Gastrocnemius medialis (tissue), 4 donors: Measurements from ENCODE around the gene CDKN1C. TPM values are rescaled to one million over a fixed set of nuclear protein-coding genes. Genes with fewer than 3 reads are reported as not detected.
"Not testable (repeated sequence)": the region's sequence is repeated elsewhere in the genome, so short reads cannot be mapped to it uniquely, and the experiment has no call there.

Source experiments
- ATAC-seq, 2 donors: fragments of 150-250 bp; one replicate each; pipeline ENCODE4 v1.9.1; 2016
- DNase-seq, 2 donors: peaks; one replicate each; pipeline ENCODE4 v3.0.0-alpha.2; 2019
- H3K27ac ChIP-seq, 4 donors: fragments of 200-600 bp; sonication (generic); 1 replicate in 1 of 4; 2 replicates in 3 of 4; pipeline ENCODE4 v1.5.1; 2016 to 2018; ENCODE audit warnings: mild to moderate bottlenecking in 2 of 4, moderate library complexity in 1 of 4
- H3K27me3 ChIP-seq, 3 donors: fragments of 200-600 bp; sonication (generic) in 2 of 3; 1 replicate in 1 of 3; 2 replicates in 2 of 3; pipeline versions ENCODE4 v1.5.1 to v1.6.0; 2016 to 2019; ENCODE audit warnings: mild to moderate bottlenecking in 1 of 3, moderate library complexity in 1 of 3
- H3K36me3 ChIP-seq, 2 donors: fragments of 200-600 bp; sonication (generic) in 1 of 2; one replicate each; pipeline ENCODE4 v1.5.1; 2017 to 2018
- H3K4me1 ChIP-seq, 2 donors: fragments of 200-600 bp; sonication (generic) in 1 of 2; one replicate each; pipeline ENCODE4 v1.5.1; 2016 to 2017; ENCODE audit warnings: mild to moderate bottlenecking in 2 of 2
- H3K4me3 ChIP-seq, 4 donors: fragments of 200-600 bp; sonication (generic) in 3 of 4; 1 replicate in 1 of 4; 2 replicates in 3 of 4; pipeline ENCODE4 v1.5.1; 2016 to 2019; ENCODE audit warnings: mild to moderate bottlenecking in 2 of 4
- H3K9me3 ChIP-seq, 3 donors: fragments of 200-600 bp; sonication (generic) in 2 of 3; 1 replicate in 1 of 3; 2 replicates in 2 of 3; pipeline ENCODE4 v1.5.1; 2016 to 2019
- POLR2A ChIP-seq, 2 donors: fragments of 450-650 bp; IDR thresholded peaks; one replicate each; pipeline ENCODE4 v1.6.1; 2017; ENCODE audit warnings: antibody characterized with exemption in 2 of 2, mild to moderate bottlenecking in 2 of 2, moderate library complexity in 2 of 2
- in situ Hi-C, 4 donors: fragments of 200-750 bp; cut with MboI; loops; one replicate each; pipeline versions ENCODE4 v1.15.0 to v1.8.0; 2017; ENCODE audit warnings: low sequenced_read_pairs in 4 of 4
- intact Hi-C: fragments of 100-400 bp; cut with DNase I; formaldehyde crosslinking; loops from one replicate; pipeline ENCODE4 v1.15.1; 2023; ENCODE audit warnings: low total_unique reads
- total RNA-seq, 4 donors: library from RNA; depleted of rRNA; stranded (reverse); fragments of >200 nt; gene quantifications; one replicate each; pipeline versions ENCODE4 v1.1.0 to v1.2.3, GENCODE V29; 2016
- TF ChIP-seq, protein P1 (sequence below), 5 experiments: fragments of 450-650 bp in 3 of 5; fragments of 200-600 bp in 2 of 5; sonication (generic) in 2 of 5; IDR thresholded peaks in 4 of 5; conservative IDR thresholded peaks in 1 of 5; 1 replicate in 4 of 5; 2 replicates in 1 of 5; pipeline ENCODE4 v1.5.1; 2016 to 2019; ENCODE audit warnings: antibody characterized with exemption in 5 of 5, mild to moderate bottlenecking in 3 of 5, moderate library complexity in 3 of 5

Gene CDKN1C
- total RNA-seq, 4 donors from 2014 or later: 22.0 to 56.9 (median 38.5) TPM

DNA sequence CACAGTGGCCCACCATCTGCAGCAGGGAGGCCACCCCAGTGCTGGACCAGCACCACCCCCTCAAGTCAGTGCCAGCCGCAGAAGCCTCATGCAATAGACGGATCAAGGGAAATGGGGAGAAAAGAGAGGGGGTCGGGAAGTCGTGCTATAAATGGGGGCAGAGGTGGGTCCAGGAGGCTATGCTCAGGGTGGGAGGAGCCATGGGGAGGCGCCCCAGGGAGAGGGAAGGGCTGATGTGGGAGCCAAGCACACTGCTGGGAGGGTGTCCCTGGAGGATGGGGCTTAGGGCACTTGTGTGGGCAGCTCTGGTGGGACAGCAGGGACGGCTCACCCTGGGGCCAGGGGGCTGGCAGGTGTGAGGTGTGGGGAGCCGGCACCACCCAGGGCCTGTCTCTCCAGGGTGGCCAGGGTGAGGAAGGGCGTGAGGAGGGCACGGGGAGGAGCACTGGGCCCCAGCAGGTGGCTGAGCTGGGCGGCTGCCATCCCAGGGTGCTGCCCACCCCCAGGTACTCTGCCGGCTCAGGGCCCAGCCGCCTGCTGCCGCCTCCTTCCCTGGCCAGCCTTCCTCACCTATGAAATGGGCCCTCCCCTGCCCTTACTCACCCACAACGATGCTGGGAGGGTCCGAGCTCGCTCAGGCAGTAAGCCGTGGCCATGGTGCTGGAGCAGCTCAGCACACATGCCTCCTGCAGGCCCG, 25.7 kb upstream of the CDKN1C start:
- intact Hi-C loops: no loop called here

DNA sequence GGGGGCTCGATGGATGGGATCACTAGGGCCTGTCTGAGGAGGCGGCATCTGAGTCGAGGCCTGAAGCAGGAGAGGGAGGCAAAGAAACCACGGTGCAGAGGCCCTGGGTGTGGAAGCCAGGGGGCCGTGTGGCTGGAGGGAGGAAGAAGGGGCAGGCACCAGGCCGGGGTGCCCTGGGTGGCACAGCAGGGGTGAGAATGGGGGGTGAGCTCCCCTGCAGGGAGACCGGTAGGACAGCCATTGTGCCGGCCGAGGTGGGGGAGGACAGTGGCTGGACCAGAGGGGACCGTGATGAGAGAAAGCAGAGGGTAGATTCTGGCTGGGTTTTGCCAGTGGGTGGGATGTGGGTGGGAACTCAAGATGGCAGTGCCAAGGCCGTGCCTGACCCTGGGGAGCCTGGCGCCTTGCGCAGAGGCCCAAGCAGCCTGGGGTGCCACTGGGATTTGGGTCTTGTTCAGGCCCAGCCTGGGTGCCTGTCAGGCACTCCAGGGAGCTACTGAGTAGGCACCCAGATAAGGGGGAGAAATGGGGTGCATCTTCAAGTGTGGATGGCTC, 24.9 kb upstream of the CDKN1C start:
- no peak overlapping the region for H3K4me3 ChIP-seq
- H3K27me3 ChIP-seq: peaks cover 14 to 24% (median 23%) of the 10 kb centered on the region in 3 donors
- no peaks in the 10 kb centered on the region for H3K9me3 ChIP-seq
- TF ChIP-seq, protein P1, sequence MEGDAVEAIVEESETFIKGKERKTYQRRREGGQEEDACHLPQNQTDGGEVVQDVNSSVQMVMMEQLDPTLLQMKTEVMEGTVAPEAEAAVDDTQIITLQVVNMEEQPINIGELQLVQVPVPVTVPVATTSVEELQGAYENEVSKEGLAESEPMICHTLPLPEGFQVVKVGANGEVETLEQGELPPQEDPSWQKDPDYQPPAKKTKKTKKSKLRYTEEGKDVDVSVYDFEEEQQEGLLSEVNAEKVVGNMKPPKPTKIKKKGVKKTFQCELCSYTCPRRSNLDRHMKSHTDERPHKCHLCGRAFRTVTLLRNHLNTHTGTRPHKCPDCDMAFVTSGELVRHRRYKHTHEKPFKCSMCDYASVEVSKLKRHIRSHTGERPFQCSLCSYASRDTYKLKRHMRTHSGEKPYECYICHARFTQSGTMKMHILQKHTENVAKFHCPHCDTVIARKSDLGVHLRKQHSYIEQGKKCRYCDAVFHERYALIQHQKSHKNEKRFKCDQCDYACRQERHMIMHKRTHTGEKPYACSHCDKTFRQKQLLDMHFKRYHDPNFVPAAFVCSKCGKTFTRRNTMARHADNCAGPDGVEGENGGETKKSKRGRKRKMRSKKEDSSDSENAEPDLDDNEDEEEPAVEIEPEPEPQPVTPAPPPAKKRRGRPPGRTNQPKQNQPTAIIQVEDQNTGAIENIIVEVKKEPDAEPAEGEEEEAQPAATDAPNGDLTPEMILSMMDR (IDR thresholded peaks at IDR 0.05 in 4 of 5, conservative IDR thresholded peaks at IDR 0.05 in 1 of 5): no peak
- no peak for TF ChIP-seq POLR2A (IDR thresholded peaks at IDR 0.05)
- no peak overlapping the region for H3K27ac ChIP-seq
- intact Hi-C loops: no loop called here
- no peak for DNase-seq
- no peaks in the 10 kb centered on the region for H3K4me1 ChIP-seq
- no peaks in the 10 kb centered on the region for H3K36me3 ChIP-seq
- no peak for ATAC-seq
- in situ Hi-C loops: no loop called here

More for the DNA sequence above, 25.7 kb upstream of the CDKN1C start:
- ATAC-seq (no peak), DNase-seq (no peak)
- H3K4me1 ChIP-seq: no peaks in the 10 kb centered on the region
- no peaks in the 10 kb centered on the region for H3K9me3 ChIP-seq
- H3K4me3 ChIP-seq: no peak overlapping the region
- H3K36me3 ChIP-seq: no peaks in the 10 kb centered on the region
- H3K27ac ChIP-seq: no peak overlapping the region
- H3K27me3 ChIP-seq: peaks cover 10 to 24% (median 23%) of the 10 kb centered on the region in 3 donors
- no peak for TF ChIP-seq POLR2A (IDR thresholded peaks at IDR 0.05)
- TF ChIP-seq, protein P1 (IDR thresholded peaks at IDR 0.05 in 4 of 5, conservative IDR thresholded peaks at IDR 0.05 in 1 of 5): no peak
- in situ Hi-C loops: no loop called here

DNA sequence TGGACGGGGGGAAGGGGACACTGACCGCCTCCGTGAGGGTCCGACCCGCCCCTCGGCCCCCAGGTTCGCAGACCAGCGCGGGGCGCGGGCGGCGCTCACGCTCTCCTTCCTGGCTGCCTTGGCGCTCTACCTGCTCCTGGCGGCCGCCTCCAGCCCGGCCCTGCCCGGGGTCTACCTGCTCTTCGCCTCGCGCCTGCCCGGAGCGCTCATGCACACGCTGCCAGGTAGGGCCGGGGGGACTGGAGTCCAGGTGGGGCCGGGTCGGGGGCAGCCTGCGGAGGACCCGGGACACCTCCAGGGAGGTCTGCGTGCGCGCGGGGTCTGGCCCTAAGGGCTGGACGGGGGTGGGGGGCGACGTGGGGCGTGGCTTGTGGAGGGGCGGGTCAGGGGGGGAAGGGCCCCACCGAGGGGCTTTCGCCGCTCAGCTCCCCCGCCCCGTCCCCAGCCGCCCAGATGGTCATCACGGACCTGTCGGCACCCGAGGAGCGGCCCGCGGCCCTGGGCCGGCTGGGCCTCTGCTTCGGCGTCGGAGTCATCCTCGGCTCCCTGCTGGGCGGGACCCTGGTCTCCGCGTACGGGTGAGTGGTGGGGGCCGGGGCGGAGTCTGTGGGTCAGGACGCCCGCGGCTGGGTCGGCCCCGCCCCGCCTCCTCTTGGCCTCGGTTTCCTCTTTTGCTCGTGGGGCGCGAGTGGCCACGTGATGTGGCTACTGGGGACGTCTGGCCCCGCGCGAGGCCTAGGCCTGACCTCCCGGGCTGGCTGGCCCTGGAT, 23.7 kb upstream of the CDKN1C start:
- in situ Hi-C loops: no loop called here
- Histone ChIP-seq H3K36me3 (no peaks in the 10 kb centered on the region), H3K27ac (no peak overlapping the region), H3K4me1 (no peaks in the 10 kb centered on the region), H3K4me3 (no peak overlapping the region), H3K27me3 (peaks cover 16 to 24% (median 24%) of the 10 kb centered on the region in 3 donors), H3K9me3 (no peaks in the 10 kb centered on the region)
- TF ChIP-seq POLR2A (IDR thresholded peaks at IDR 0.05): no peak
- TF ChIP-seq, protein P1 (IDR thresholded peaks at IDR 0.05 in 4 of 5, conservative IDR thresholded peaks at IDR 0.05 in 1 of 5): no peak
- DNase-seq (no peak), ATAC-seq (no peak)
- intact Hi-C loops: no loop called here

DNA sequence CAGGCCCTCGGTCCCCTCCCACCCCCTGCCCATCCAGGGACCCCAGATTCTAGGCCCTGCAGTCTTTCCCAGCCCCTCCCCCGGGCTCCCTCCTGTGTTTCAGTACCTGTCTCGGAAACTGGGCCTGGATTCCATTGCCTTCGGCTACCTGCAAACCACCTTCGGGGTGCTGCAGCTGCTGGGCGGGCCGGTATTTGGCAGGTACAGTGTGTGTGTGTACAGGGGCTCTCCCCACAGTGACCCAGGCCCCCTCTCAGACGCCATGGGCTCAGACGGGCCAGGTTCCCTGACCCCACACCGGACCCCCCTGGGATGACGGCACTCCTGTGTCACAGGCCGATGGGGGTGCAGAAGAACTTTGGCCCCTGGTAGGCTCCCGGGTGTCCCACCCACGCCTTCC, 22.6 kb upstream of the CDKN1C start:
- Histone ChIP-seq H3K36me3 (no peaks in the 10 kb centered on the region), H3K4me1 (no peaks in the 10 kb centered on the region), H3K27me3 (peaks cover 18 to 33% (median 30%) of the 10 kb centered on the region in 3 donors), H3K27ac (no peak overlapping the region), H3K9me3 (no peaks in the 10 kb centered on the region), H3K4me3 (no peak overlapping the region)
- ATAC-seq: no peak
- intact Hi-C loops: no loop called here
- TF ChIP-seq, protein P1 (IDR thresholded peaks at IDR 0.05 in 4 of 5, conservative IDR thresholded peaks at IDR 0.05 in 1 of 5): no peak
- TF ChIP-seq POLR2A (IDR thresholded peaks at IDR 0.05): no peak
- no peak for DNase-seq
- in situ Hi-C loops: no loop called here

DNA sequence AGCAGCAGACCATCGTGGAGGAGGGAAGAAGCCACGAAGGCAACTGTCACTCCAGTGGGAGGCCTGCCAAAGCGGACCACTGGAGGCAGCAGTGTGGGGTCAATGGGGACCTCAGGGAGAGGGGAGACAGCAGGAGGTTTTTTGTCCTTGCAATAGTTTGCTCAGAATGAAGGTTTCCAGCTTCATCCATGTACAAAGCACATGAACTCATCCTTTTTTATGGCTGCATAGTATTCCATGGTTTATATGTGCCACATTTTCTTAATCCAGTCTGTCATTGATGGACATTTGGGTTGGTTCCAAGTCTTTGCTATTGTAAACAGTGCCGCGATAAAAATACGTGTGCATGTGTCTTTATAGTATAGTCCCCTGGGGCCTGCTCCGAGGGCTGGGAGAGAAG, 19.7 kb upstream of the CDKN1C start:
- not testable (repeated sequence) for DNase-seq

More for the DNA sequence above, 19.7 kb upstream of the CDKN1C start:
- H3K27me3 ChIP-seq: peaks cover 18 to 38% (median 30%) of the 10 kb centered on the region in 3 donors
- H3K4me3 ChIP-seq, H3K4me1 ChIP-seq, H3K27ac ChIP-seq, ATAC-seq, H3K9me3 ChIP-seq, H3K36me3 ChIP-seq, intact Hi-C loops, in situ Hi-C loops: not testable (repeated sequence)
